Lower lobe of right lung (tissue), 2 donors: ENCODE measurements around the gene MLXIP. TPM values are rescaled to one million over a fixed set of nuclear protein-coding genes. Genes with fewer than 3 reads are reported as not detected.

Source experiments
- ATAC-seq, 2 donors: fragments of 200-7000 bp; cut with Tn5 transposase; one replicate each; pipeline ENCODE4 v1.9.1; 2020 to 2022; ENCODE audit warnings: mild to moderate bottlenecking in 2 of 2, moderate library complexity in 2 of 2
- DNase-seq: peaks from one replicate; pipeline ENCODE4 v3.0.0-alpha.2; 2020
- H3K27ac ChIP-seq: fragments of 200-600 bp; one replicate; pipeline ENCODE4 v1.8.0; 2022
- H3K27me3 ChIP-seq: fragments of 200-600 bp; one replicate; pipeline ENCODE4 v1.8.0; 2022; ENCODE audit warnings: low read depth
- H3K36me3 ChIP-seq: fragments of 200-600 bp; one replicate; pipeline ENCODE4 v1.8.0; 2022; ENCODE audit warnings: mild to moderate bottlenecking
- H3K4me1 ChIP-seq: fragments of 200-600 bp; one replicate; pipeline ENCODE4 v1.8.0; 2022
- H3K4me3 ChIP-seq: fragments of 200-600 bp; one replicate; pipeline ENCODE4 v1.8.0; 2022; ENCODE audit warnings: mild to moderate bottlenecking
- H3K9me3 ChIP-seq: fragments of 200-600 bp; one replicate; pipeline ENCODE4 v1.8.0; 2022
- CTCF ChIP-seq: fragments of 200-600 bp; IDR thresholded peaks from one replicate; pipeline ENCODE4 v1.8.0; 2022; ENCODE audit warnings: antibody characterized with exemption, mild to moderate bottlenecking
- intact Hi-C: fragments of 100-400 bp; cut with DNase I; formaldehyde crosslinking; loops from one replicate; pipeline ENCODE4 v1.11.0; 2022
- total RNA-seq: library from RNA; stranded (reverse); fragmentation: NEBNext Ultra II Directional; extraction: Animal tissue kit (Norgen Biotek cat#: 25700); gene quantifications from one replicate; pipeline ENCODE4 v1.2.1, GENCODE V29; 2021
- donor health status: DM: no; HTN: yes; CAD: no; lungs with severe emphysema.

MLXIP gene
- total RNA-seq, 1 donor from 2014 or later: 55.9 TPM

GRCh38 chr12:122057007-122057735 lies 21.4 kb upstream of the MLXIP start:
- Histone ChIP-seq H3K27me3 (no peaks in the 10 kb centered on the region), H3K9me3 (no peaks in the 10 kb centered on the region), H3K4me1 (peaks cover 6% of the 10 kb centered on the region), H3K36me3 (peaks cover 28% of the 10 kb centered on the region), H3K4me3 (no peak overlapping the region), H3K27ac (no peak overlapping the region)
- TF ChIP-seq CTCF: no peak
- ATAC-seq (no peak), DNase-seq (no peak)
- intact Hi-C loops: loop anchor here (10.0 kb wide), 1 partner anchor 68 kb away; no protein-coding TSS in a partner anchor

GRCh38 chr12:122057769-122058168 lies 20.8 kb upstream of the MLXIP start:
- no peak overlapping the region for H3K27ac ChIP-seq
- no peak for TF ChIP-seq CTCF
- no peak overlapping the region for H3K4me3 ChIP-seq
- H3K9me3 ChIP-seq: no peaks in the 10 kb centered on the region
- ATAC-seq (no peak), DNase-seq (no peak)
- no peaks in the 10 kb centered on the region for H3K27me3 ChIP-seq
- intact Hi-C loops: loop anchor here (10.0 kb wide), 1 partner anchor 67 kb away; no protein-coding TSS in a partner anchor
- peaks cover 12% of the 10 kb centered on the region for H3K4me1 ChIP-seq
- peaks cover 28% of the 10 kb centered on the region for H3K36me3 ChIP-seq

GRCh38 chr12:122058549-122059149 lies 19.9 kb upstream of the MLXIP start:
- no peak for TF ChIP-seq CTCF
- DNase-seq (no peak), ATAC-seq (no peak)
- peaks cover 28% of the 10 kb centered on the region for H3K36me3 ChIP-seq
- no peak overlapping the region for H3K27ac ChIP-seq
- no peaks in the 10 kb centered on the region for H3K9me3 ChIP-seq
- no peaks in the 10 kb centered on the region for H3K27me3 ChIP-seq
- intact Hi-C loops: loop anchor here (10.0 kb wide), 1 partner anchor 66 kb away; no protein-coding TSS in a partner anchor
- no peak overlapping the region for H3K4me3 ChIP-seq
- peaks cover 21% of the 10 kb centered on the region for H3K4me1 ChIP-seq

- no peak overlapping the region for H3K27ac ChIP-seq
- DNase-seq (no peak), ATAC-seq (no peak)
- no peak for TF ChIP-seq CTCF
- no peaks in the 10 kb centered on the region for H3K9me3 ChIP-seq
- peaks cover 27% of the 10 kb centered on the region for H3K4me1 ChIP-seq
- H3K27me3 ChIP-seq: no peaks in the 10 kb centered on the region
- intact Hi-C loops: loop anchor here (10.0 kb wide), 1 partner anchor 65 kb away; no protein-coding TSS in a partner anchor
- no peak overlapping the region for H3K4me3 ChIP-seq
- H3K36me3 ChIP-seq: peaks cover 28% of the 10 kb centered on the region
Observed at GRCh38 chr12:122059203-122059960, 19.2 kb upstream of the MLXIP start.

- H3K27ac ChIP-seq: no peak overlapping the region
Observed at GRCh38 chr12:122060081-122060501, 18.5 kb upstream of the MLXIP start.

More at GRCh38 chr12:122060081-122060501, 18.5 kb upstream of the MLXIP start:
- Histone ChIP-seq H3K9me3 (no peaks in the 10 kb centered on the region), H3K36me3 (peaks cover 26% of the 10 kb centered on the region), H3K4me1 (peaks cover 26% of the 10 kb centered on the region), H3K27me3 (no peaks in the 10 kb centered on the region), H3K4me3 (no peak overlapping the region)
- no peak for TF ChIP-seq CTCF
- DNase-seq: no peak
- intact Hi-C loops: no loop called here
- ATAC-seq: no peak
